PC-9 (cell line): ENCODE data around the gene ZNF580. TPM values are rescaled to one million over a fixed set of nuclear protein-coding genes. Genes with fewer than 3 reads are reported as not detected.

Source experiments
- BruUV-seq: library from RNA; stranded (reverse); fragments of 400-500 nt; replicated peaks from 2 replicates; lab custom pipeline; 2021; lab: Mats Ljungman, UMichigan
- CTCF ChIA-PET: fragments of 300-600 bp; sonication (Branson Sonifier 250); formaldehyde crosslinking; loops from one replicate; lab custom pipeline; 2022; ENCODE audit warnings: antibody characterized with exemption; lab: Charles Lee
- POLR2A ChIA-PET: fragments of 300-600 bp; sonication (Branson Sonifier 250); formaldehyde crosslinking; loops from one replicate; lab custom pipeline; 2022; ENCODE audit warnings: antibody characterized with exemption; ENCODE audit not compliant: unreplicated experiment; lab: Charles Lee
- DNase-seq, 2 experiments: peaks; one replicate each; pipeline versions ENCODE4 v3.0.0 to v3.0.0-alpha.2; 2015 to 2022; ENCODE audit warnings: mixed read lengths in 1 of 2
- H2AFZ ChIP-seq: fragments of 200-600 bp; sonication (generic); 2 replicates; pipeline ENCODE4 v1.8.1; 2017; ENCODE audit warnings: antibody characterized with exemption
- H3F3A ChIP-seq: fragments of 200-600 bp; sonication (generic); 2 replicates; pipeline ENCODE4 v1.8.1; 2017; ENCODE audit warnings: antibody characterized with exemption, mild to moderate bottlenecking, low read depth; ENCODE audit not compliant: insufficient read depth
- H3K27ac ChIP-seq: fragments of 200-600 bp; sonication (generic); 2 replicates; pipeline ENCODE4 v1.6.1; 2016; ENCODE audit warnings: mixed run types
- H3K27me3 ChIP-seq: fragments of 200-600 bp; sonication (generic); 2 replicates; pipeline ENCODE4 v1.6.1; 2016; ENCODE audit warnings: low read depth, mixed run types; ENCODE audit not compliant: insufficient read depth
- H3K36me3 ChIP-seq: fragments of 200-600 bp; sonication (generic); 2 replicates; pipeline ENCODE4 v1.6.1; 2016; ENCODE audit warnings: low read depth, mixed run types
- H3K4me1 ChIP-seq: fragments of 200-600 bp; sonication (generic); replicated peaks from 2 replicates; pipeline ENCODE4 v1.6.1; 2016; ENCODE audit warnings: mixed run types; ENCODE audit not compliant: insufficient read depth
- H3K4me2 ChIP-seq: fragments of 200-600 bp; sonication (generic); 2 replicates; pipeline ENCODE4 v1.6.1; 2017; ENCODE audit warnings: mixed run types
- H3K4me3 ChIP-seq: fragments of 200-600 bp; sonication (generic); 2 replicates; pipeline ENCODE4 v1.6.1; 2016; ENCODE audit warnings: mixed run types
- H3K79me2 ChIP-seq: fragments of 200-600 bp; sonication (generic); 2 replicates; pipeline ENCODE4 v1.6.1; 2017; ENCODE audit warnings: low read depth, mixed run types
- H3K9me2 ChIP-seq: fragments of 200-600 bp; sonication (generic); 2 replicates; pipeline ENCODE4 v1.8.1; 2017; ENCODE audit warnings: mild to moderate bottlenecking; ENCODE audit not compliant: insufficient read depth
- H3K9me3 ChIP-seq: fragments of 200-600 bp; sonication (generic); 2 replicates; pipeline ENCODE4 v1.8.1; 2016; ENCODE audit warnings: low read depth; ENCODE audit not compliant: insufficient read depth
- H4K20me1 ChIP-seq: fragments of 200-600 bp; sonication (generic); 2 replicates; pipeline ENCODE4 v1.8.1; 2017; ENCODE audit not compliant: insufficient read depth
- EZH2 ChIP-seq: fragments of 200-600 bp; sonication (generic); IDR thresholded peaks from 2 replicates; pipeline ENCODE4 v1.8.0; 2017; ENCODE audit warnings: antibody characterized with exemption, low read depth
- intact Hi-C: fragments of 100-400 bp; cut with micrococcal nuclease; formaldehyde crosslinking; loops from one replicate; pipeline ENCODE4 v1.10.0; 2022; ENCODE audit not compliant: unreplicated experiment
- total RNA-seq: library from RNA; stranded (reverse); gene quantifications from 2 replicates; pipeline ENCODE4 v1.2.3, GENCODE V29; 2021
- TF ChIP-seq, protein P1 (sequence below): fragments of 200-600 bp; sonication (generic); conservative IDR thresholded peaks from 2 replicates; pipeline ENCODE4 v1.6.1; 2017; ENCODE audit warnings: mixed run types, antibody characterized with exemption, mild to moderate bottlenecking, moderate library complexity

ZNF580 gene
- total RNA-seq, 1 experiment from 2014 or later = 56.6 TPM

- BruUV-seq = no TSS peak
- Histone ChIP-seq H3K9me2 (no peaks in the 10 kb centered on the region), H3K4me1 (no peaks in the 10 kb centered on the region), H3F3A (no peaks in the 10 kb centered on the region), H4K20me1 (peaks cover 46% of the 10 kb centered on the region), H3K36me3 (peaks cover 14% of the 10 kb centered on the region; the same call in 1 of the 2 replicates), H3K27ac (no peak overlapping the region), H3K27me3 (no peaks in the 10 kb centered on the region), H2AFZ (no peak overlapping the region), H3K4me3 (no peak overlapping the region), H3K79me2 (peaks cover 11% of the 10 kb centered on the region), H3K4me2 (no peak overlapping the region), H3K9me3 (no peaks in the 10 kb centered on the region)
- ChIA-PET CTCF (no interaction called here), POLR2A (no interaction called here)
- intact Hi-C loops = no loop called here
- TF ChIP-seq EZH2 = no peak
- TF ChIP-seq, protein P1, sequence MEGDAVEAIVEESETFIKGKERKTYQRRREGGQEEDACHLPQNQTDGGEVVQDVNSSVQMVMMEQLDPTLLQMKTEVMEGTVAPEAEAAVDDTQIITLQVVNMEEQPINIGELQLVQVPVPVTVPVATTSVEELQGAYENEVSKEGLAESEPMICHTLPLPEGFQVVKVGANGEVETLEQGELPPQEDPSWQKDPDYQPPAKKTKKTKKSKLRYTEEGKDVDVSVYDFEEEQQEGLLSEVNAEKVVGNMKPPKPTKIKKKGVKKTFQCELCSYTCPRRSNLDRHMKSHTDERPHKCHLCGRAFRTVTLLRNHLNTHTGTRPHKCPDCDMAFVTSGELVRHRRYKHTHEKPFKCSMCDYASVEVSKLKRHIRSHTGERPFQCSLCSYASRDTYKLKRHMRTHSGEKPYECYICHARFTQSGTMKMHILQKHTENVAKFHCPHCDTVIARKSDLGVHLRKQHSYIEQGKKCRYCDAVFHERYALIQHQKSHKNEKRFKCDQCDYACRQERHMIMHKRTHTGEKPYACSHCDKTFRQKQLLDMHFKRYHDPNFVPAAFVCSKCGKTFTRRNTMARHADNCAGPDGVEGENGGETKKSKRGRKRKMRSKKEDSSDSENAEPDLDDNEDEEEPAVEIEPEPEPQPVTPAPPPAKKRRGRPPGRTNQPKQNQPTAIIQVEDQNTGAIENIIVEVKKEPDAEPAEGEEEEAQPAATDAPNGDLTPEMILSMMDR = no peak
- no peak for DNase-seq
These were observed 45.7 kb downstream of the ZNF580 start for GRCh38 chr19:55686311-55687050.

- Histone ChIP-seq H3K27ac (no peak overlapping the region), H3K27me3 (no peaks in the 10 kb centered on the region), H3K9me2 (no peaks in the 10 kb centered on the region), H3F3A (no peaks in the 10 kb centered on the region), H3K36me3 (peaks cover 5% of the 10 kb centered on the region; the same call in 1 of the 2 replicates), H3K9me3 (no peaks in the 10 kb centered on the region), H3K4me1 (no peaks in the 10 kb centered on the region), H3K79me2 (peaks cover 9% of the 10 kb centered on the region), H2AFZ (no peak overlapping the region), H3K4me2 (no peak overlapping the region), H3K4me3 (no peak overlapping the region), H4K20me1 (peaks cover 37% of the 10 kb centered on the region)
- no TSS peak for BruUV-seq
- intact Hi-C loops = no loop called here
- ChIA-PET POLR2A (no interaction called here), CTCF (no interaction called here)
- DNase-seq = no peak
- no peak for TF ChIP-seq EZH2
- TF ChIP-seq, protein P1 = no peak
These were observed 46.7 kb downstream of the ZNF580 start for GRCh38 chr19:55687281-55688201.

DNA sequence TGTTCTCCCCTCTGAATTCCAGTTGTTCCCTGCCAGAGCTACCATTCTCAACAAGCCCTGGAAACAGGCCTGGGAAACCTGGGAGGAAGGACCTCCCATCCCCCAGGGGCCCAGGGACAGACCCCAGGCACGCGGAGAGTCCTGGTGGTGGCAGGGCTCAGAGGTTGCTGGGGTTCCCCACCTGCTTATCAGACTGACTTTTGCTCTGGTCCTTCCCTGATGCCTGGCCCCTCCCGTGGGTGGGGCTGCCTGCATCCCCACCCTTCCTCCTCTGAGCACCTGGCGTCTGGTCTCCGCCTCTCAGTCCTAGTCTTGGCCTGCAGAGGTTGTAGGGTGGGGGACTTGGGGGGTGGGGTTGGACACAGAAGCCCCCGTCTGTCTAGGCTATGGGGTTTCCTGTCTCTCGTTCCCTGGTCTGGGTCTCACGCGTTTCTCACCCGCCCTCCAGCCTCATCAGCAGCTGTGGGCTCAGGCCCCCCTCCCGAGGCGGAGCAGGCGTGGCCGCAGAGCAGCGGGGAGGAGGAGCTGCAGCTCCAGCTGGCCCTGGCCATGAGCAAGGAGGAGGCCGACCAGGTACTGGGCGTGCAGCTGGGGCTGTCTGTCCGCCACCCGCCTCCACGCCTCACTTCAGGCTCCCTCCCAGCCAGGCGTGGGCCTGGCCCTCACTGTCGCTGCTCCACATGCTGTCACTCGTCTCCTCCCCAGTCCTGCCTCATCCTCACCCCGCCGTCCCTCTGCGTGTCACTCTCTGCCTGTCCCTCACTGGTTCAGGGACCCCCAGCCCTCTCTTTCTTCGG, 47.8 kb downstream of the ZNF580 start:
- Histone ChIP-seq H3K9me3 (no peaks in the 10 kb centered on the region), H3K79me2 (peaks cover 5% of the 10 kb centered on the region), H3F3A (no peaks in the 10 kb centered on the region), H3K4me2 (no peak overlapping the region), H4K20me1 (peaks cover 28% of the 10 kb centered on the region), H3K27me3 (no peaks in the 10 kb centered on the region), H2AFZ (no peak overlapping the region), H3K36me3 (peaks cover 5% of the 10 kb centered on the region; the same call in 1 of the 2 replicates), H3K4me3 (no peak overlapping the region), H3K4me1 (no peaks in the 10 kb centered on the region), H3K9me2 (no peaks in the 10 kb centered on the region), H3K27ac (no peak overlapping the region)
- TF ChIP-seq, protein P1 = no peak
- TF ChIP-seq EZH2 = no peak
- CTCF ChIA-PET = no interaction called here
- POLR2A ChIA-PET = no interaction called here
- no TSS peak for BruUV-seq
- intact Hi-C loops = no loop called here
- DNase-seq = no peak
